ENCODE data around the gene PI4KB. TPM values are rescaled to one million over a fixed set of nuclear protein-coding genes. Genes with fewer than 3 reads are reported as not detected.

PI4KB gene
- total RNA-seq, 4 donors from 2014 or later: 68.0 to 95.9 (median 79.8) TPM

DNA sequence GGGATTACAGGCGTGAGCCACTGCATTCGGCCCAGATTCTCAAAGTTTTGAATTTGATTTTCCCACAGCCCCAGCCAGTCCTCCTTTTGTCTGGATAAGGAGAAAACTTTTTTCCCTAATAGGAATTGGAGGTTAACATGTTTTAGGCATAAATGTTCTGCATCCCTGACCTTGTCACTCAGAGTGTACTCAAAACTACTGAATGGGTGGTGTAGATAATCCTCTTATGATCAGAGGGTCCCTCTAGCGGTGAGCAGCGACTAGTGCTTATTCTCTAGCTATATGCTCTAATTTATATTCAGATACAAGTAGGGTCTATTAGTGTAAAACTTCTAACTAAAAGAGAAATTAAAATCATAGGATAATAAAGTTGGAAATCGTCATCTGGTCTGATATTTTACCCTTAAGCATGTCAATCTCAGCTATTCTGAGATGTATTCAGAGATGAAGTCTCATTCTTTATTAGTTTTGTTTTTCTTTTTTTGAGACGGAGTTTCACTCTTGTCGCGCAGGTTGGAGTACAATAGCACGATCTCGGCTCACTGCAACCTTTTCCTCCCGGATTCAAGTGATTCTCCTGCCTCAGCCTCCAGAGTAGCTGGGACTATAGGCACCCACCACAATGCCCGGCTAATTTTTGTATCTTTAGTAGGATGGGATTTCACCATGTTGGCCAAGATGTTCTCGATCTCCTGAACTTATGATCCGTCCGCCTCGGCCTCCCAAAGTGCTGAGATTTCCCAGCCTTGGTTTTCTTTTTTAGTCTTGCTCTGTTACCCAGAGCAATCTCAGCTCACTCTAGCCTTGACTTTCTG lies 75.4 kb downstream of the PI4KB start:
- intact Hi-C loops (cut with DNase I; ENCODE audit: low total_unique reads): loop anchor here (5.0 kb wide), 1 partner anchor 55 kb away; the partner anchor contains the start of gene PIP5K1A
- TF ChIP-seq, protein P1, sequence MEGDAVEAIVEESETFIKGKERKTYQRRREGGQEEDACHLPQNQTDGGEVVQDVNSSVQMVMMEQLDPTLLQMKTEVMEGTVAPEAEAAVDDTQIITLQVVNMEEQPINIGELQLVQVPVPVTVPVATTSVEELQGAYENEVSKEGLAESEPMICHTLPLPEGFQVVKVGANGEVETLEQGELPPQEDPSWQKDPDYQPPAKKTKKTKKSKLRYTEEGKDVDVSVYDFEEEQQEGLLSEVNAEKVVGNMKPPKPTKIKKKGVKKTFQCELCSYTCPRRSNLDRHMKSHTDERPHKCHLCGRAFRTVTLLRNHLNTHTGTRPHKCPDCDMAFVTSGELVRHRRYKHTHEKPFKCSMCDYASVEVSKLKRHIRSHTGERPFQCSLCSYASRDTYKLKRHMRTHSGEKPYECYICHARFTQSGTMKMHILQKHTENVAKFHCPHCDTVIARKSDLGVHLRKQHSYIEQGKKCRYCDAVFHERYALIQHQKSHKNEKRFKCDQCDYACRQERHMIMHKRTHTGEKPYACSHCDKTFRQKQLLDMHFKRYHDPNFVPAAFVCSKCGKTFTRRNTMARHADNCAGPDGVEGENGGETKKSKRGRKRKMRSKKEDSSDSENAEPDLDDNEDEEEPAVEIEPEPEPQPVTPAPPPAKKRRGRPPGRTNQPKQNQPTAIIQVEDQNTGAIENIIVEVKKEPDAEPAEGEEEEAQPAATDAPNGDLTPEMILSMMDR (IDR thresholded peaks at IDR 0.05): peak; percentile 77 to 88 (median 83)
- no peak for TF ChIP-seq POLR2A (IDR thresholded peaks at IDR 0.05)
- no peak for TF ChIP-seq POLR2AphosphoS5 (IDR thresholded peaks at IDR 0.05)
- no peak for TF ChIP-seq EP300 (IDR thresholded peaks at IDR 0.05; ENCODE audit: low read depth)
- no peak overlapping the region for H3K4me3 ChIP-seq
- H3K27ac ChIP-seq: no peak overlapping the region
- 50 to 66% methylated on average over 8 to 16 of the region's 16 CpGs for WGBS, 2 donors (ENCODE audit: low coverage in 1 of 2)
- DNase-seq: peak; percentile 66
- no peaks in the 10 kb centered on the region for H3K9me3 ChIP-seq
- H3K4me1 ChIP-seq: peaks cover 6 to 14% (median 10%) of the 10 kb centered on the region in 4 donors
- peaks cover 0 to 20% (median 10%) of the 10 kb centered on the region in 4 donors for H3K36me3 ChIP-seq
- in situ Hi-C loops (cut with MboI; ENCODE audit: low pct_ligation_motif_present in 1 of 4, low pct_unique_long_range_greater_than_20kb in 1 of 4, low sequenced_read_pairs in 3 of 4): no loop called here
- H3K27me3 ChIP-seq: no peaks in the 10 kb centered on the region

DNA sequence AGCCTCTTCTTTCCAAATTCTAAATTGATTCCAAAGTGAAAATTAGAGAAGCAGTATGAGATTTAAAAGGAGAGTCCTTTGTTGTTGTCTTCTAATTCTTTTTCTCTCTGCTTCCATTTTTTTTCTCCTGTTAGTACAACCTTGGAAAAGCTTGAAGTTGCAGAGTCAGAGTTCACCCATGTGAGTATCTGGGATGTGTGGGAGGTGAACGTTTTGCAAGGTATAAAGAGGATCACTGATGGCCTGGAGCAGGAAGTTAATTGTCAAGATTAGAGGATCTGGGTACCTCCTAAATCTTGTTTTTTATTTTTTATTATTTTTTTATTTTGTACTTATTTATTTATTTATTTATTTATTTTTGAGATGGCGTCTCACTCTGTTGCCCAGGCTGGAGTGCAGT lies 80.4 kb downstream of the PI4KB start:
- intact Hi-C loops (cut with DNase I; ENCODE audit: low total_unique reads): no loop called here

DNA sequence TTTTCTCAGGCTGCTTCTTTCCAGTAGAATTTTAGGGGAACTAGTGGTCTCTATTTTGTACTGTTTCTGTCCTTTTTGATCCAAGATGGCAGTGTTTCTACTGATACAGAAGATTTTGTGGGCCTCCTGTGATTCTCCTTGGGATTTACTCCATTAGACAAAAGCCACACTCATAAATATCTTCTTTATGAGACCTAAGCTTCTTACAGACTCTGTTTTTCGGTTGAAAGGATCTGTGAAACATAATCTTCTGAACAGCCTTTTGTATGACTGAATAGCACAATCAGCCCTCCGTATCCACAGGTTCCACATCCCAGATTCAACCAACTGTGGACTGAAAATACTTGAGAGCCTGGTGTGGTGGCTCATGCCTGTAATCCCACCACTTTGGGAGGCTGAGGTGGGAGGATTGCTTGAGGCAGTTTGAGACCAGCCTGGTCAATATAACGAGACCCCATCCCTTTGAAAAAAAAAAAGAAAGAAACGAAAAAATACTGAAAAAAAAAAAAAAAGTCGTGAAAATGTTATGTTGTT lies 83.5 kb downstream of the PI4KB start:
- Histone ChIP-seq H3K4me3 (no peak overlapping the region), H3K4me1 (no peaks in the 10 kb centered on the region), H3K9me3 (no peaks in the 10 kb centered on the region), H3K36me3 (peaks cover 0 to 96% (median 42%) of the 10 kb centered on the region in 4 donors), H3K27ac (no peak overlapping the region), H3K27me3 (no peaks in the 10 kb centered on the region)
- 68 to 77% methylated on average over 4 to 5 of the region's 5 CpGs for WGBS, 2 donors (ENCODE audit: low coverage in 1 of 2)
- DNase-seq: no peak
- intact Hi-C loops (cut with DNase I; ENCODE audit: low total_unique reads): no loop called here
- in situ Hi-C loops (cut with MboI; ENCODE audit: low pct_ligation_motif_present in 1 of 4, low pct_unique_long_range_greater_than_20kb in 1 of 4, low sequenced_read_pairs in 3 of 4): loop anchor here in 1 of 4 donors (10.0 kb wide), 1 partner anchor 149 kb away; no protein-coding TSS in a partner anchor
- TF ChIP-seq EP300 (IDR thresholded peaks at IDR 0.05; ENCODE audit: low read depth) (no peak), POLR2A (IDR thresholded peaks at IDR 0.05) (no peak), POLR2AphosphoS5 (IDR thresholded peaks at IDR 0.05) (no peak)
- TF ChIP-seq, protein P1 (IDR thresholded peaks at IDR 0.05): no peak

More for the DNA sequence above, 80.4 kb downstream of the PI4KB start:
- peaks cover 0 to 69% (median 28%) of the 10 kb centered on the region in 4 donors for H3K36me3 ChIP-seq
- in situ Hi-C loops (cut with MboI; ENCODE audit: low pct_ligation_motif_present in 1 of 4, low pct_unique_long_range_greater_than_20kb in 1 of 4, low sequenced_read_pairs in 3 of 4): loop anchor here in 1 of 4 donors (10.0 kb wide), 1 partner anchor 152 kb away; no protein-coding TSS in a partner anchor
- H3K27me3 ChIP-seq: no peaks in the 10 kb centered on the region
- DNase-seq: no peak
- no peaks in the 10 kb centered on the region for H3K4me1 ChIP-seq
- 85 to 91% methylated on average over 2 of the region's 2 CpGs for WGBS, 2 donors (ENCODE audit: low coverage in 1 of 2)
- TF ChIP-seq EP300 (IDR thresholded peaks at IDR 0.05; ENCODE audit: low read depth): no peak
- TF ChIP-seq POLR2A (IDR thresholded peaks at IDR 0.05): no peak
- TF ChIP-seq POLR2AphosphoS5 (IDR thresholded peaks at IDR 0.05): no peak
- TF ChIP-seq, protein P1 (IDR thresholded peaks at IDR 0.05): no peak
- H3K4me3 ChIP-seq: no peak overlapping the region
- H3K9me3 ChIP-seq: no peaks in the 10 kb centered on the region
- no peak overlapping the region for H3K27ac ChIP-seq

DNA sequence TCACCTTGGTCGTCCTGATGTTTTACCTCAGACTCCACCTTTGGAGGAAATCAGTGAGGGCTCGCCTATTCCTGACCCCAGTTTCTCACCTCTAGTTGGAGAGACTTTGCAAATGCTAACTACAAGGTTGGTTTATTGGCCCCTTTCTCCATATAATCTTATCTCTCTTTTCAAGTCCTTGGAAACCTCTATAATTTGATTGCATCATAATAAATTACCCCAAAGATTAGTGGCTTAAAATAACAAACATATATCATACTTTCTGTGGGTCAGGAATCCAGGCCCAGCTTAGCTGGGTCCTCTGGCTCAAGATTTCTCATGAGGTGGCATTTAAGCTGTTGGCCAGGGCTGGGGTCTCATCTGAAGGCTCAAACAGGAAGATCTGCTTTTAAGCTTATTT lies 84.8 kb downstream of the PI4KB start:
- in situ Hi-C loops (cut with MboI; ENCODE audit: low pct_ligation_motif_present in 1 of 4, low pct_unique_long_range_greater_than_20kb in 1 of 4, low sequenced_read_pairs in 3 of 4) (loop anchor here in 1 of 4 donors (10.0 kb wide), 1 partner anchor 148 kb away; no protein-coding TSS in a partner anchor), intact Hi-C loops (cut with DNase I; ENCODE audit: low total_unique reads) (no loop called here)
- no peaks in the 10 kb centered on the region for H3K4me1 ChIP-seq
- TF ChIP-seq POLR2A (IDR thresholded peaks at IDR 0.05): no peak
- no peak for TF ChIP-seq EP300 (IDR thresholded peaks at IDR 0.05; ENCODE audit: low read depth)
- no peak for TF ChIP-seq POLR2AphosphoS5 (IDR thresholded peaks at IDR 0.05)
- TF ChIP-seq, protein P1 (IDR thresholded peaks at IDR 0.05): no peak
- H3K27me3 ChIP-seq: no peaks in the 10 kb centered on the region
- 91 to 100% methylated on average over 2 of the region's 2 CpGs for WGBS, 2 donors (ENCODE audit: low coverage in 1 of 2)
- no peak for DNase-seq
- no peak overlapping the region for H3K27ac ChIP-seq
- H3K36me3 ChIP-seq: peaks cover 0 to 94% (median 42%) of the 10 kb centered on the region in 4 donors
- no peaks in the 10 kb centered on the region for H3K9me3 ChIP-seq
- no peak overlapping the region for H3K4me3 ChIP-seq

All from transverse colon (tissue), 4 donors.